Measurements from ENCODE around the gene AK9.

Gene AK9

GRCh38 chr6:109693111-109693510 lies 2.1 kb upstream of the AK9 start:
- no peak for DNase-seq

GRCh38 chr6:109690373-109690736 lies 647 bp downstream of the AK9 start:
- DNase-seq = peak; percentile 80

- no peak for DNase-seq
Measured at GRCh38 chr6:109687271-109687761, 3.7 kb downstream of the AK9 start.

GRCh38 chr6:109686566-109687265 lies 4.3 kb downstream of the AK9 start:
- no peak for DNase-seq

- peak; percentile 81 for DNase-seq
Measured at GRCh38 chr6:109678661-109679505, 12.1 kb downstream of the AK9 start.

GRCh38 chr6:109678240-109678639 lies 12.8 kb downstream of the AK9 start:
- DNase-seq = no peak

- no peak for DNase-seq
Measured at GRCh38 chr6:109676724-109677123, 14.3 kb downstream of the AK9 start.

- no peak for DNase-seq
Measured at GRCh38 chr6:109672839-109673238, 18.2 kb downstream of the AK9 start.

GRCh38 chr6:109672175-109672574 lies 18.8 kb downstream of the AK9 start:
- DNase-seq = no peak

- DNase-seq = no peak
Measured at GRCh38 chr6:109671733-109672132, 19.3 kb downstream of the AK9 start.

GRCh38 chr6:109669811-109670210 lies 21.2 kb downstream of the AK9 start:
- no peak for DNase-seq

- no peak for DNase-seq
Measured at GRCh38 chr6:109662192-109662591, 28.8 kb downstream of the AK9 start.

GRCh38 chr6:109660526-109661320 lies 30.3 kb downstream of the AK9 start:
- no peak for DNase-seq

- no peak for DNase-seq
Measured at GRCh38 chr6:109655761-109656262, 35.2 kb downstream of the AK9 start.

GRCh38 chr6:109653264-109653663 lies 37.7 kb downstream of the AK9 start:
- no peak for DNase-seq

GRCh38 chr6:109644131-109644530 lies 46.9 kb downstream of the AK9 start:
- no peak for DNase-seq

- no peak for DNase-seq
Measured at GRCh38 chr6:109632405-109632804, 58.6 kb downstream of the AK9 start.

- no peak for DNase-seq
Measured at GRCh38 chr6:109631403-109631802, 59.6 kb downstream of the AK9 start.

- no peak for DNase-seq
Measured at GRCh38 chr6:109628158-109629000, 62.6 kb downstream of the AK9 start.

- DNase-seq = no peak
Measured at GRCh38 chr6:109626311-109626710, 64.7 kb downstream of the AK9 start.

- no peak for DNase-seq
Measured at GRCh38 chr6:109625199-109625598, 65.8 kb downstream of the AK9 start.

- DNase-seq = no peak
Measured at GRCh38 chr6:109623288-109623687, 67.7 kb downstream of the AK9 start.
